ENCODE data around the gene MAP7D1.

The MAP7D1 gene

GRCh38 chr1:36155408-36156328 is at the start of gene MAP7D1:
Gene MAP7D1, plus strand, starts transcription at chr1:36156160. Its CDS starts 258 bp downstream, at chr1:36156418.
- DNase-seq (ENCODE audit: low read depth) = peak; percentile 75

DNA sequence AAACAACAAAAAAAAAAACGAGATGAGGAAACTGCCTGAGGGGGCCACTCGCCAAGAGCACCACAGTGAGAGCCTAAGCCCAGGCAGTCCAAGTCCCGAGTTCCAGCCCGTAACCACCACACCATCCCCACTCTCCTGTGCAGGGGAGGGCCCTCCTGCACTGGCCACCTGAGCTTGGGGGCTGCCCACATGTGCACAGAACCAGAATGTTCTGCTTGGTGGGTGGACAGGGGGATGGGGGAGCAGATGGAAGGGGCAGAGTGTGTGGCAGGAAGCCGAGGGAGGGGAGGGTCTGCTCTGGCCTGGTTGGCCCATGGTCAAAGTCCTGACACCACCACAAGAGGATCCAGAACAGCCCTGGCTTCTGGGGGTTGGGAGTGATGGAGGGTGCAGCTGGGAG is 49.7 kb upstream of the MAP7D1 start:
- no peak for DNase-seq (ENCODE audit: low read depth)

- no peak for DNase-seq (ENCODE audit: low read depth)
Observed at GRCh38 chr1:36107394-36107793, 48.6 kb upstream of the MAP7D1 start.

DNA sequence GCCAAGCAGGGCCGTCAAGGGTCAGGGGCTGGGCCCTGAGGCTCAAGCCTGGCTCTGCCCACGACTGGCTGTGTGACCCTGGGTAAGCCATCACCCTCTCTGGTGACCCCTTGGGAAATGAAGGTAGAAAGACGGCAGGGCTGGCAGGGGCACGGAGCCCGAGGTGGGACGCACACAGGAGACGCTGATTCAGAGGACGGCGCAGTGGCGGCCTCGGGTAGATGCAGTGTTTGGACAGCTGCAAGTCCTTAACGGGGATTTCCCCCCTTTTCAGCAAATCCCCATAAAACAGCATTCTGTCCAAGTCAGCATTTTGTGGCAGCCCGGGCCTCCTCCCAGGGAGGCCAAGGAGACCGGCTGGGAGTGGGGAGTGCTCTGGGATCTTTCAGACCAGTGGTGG is 47.6 kb upstream of the MAP7D1 start:
- DNase-seq (ENCODE audit: low read depth) = no peak

GRCh38 chr1:36109041-36109679 is 46.8 kb upstream of the MAP7D1 start:
- DNase-seq (ENCODE audit: low read depth) = no peak

DNA sequence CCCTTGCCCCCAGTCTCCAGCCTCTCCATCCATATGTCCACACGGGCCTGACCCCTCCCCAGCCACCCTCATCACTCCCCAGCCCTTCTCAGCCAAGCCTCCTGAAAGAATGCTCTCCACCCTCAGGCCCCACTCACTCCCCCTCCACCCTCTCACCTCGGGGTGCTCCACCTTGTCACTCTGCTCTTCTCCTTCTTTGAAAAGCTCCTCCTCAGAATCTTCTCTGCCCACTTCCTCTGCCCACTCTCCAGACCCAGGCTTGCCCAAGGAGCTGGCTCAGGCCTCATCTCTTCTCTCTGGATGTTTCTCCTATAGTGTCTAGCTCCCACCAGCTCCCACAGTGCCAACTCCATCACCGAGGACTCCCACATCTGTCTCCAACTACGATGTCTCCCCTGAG is 44.8 kb upstream of the MAP7D1 start:
- DNase-seq (ENCODE audit: low read depth) = no peak

DNA sequence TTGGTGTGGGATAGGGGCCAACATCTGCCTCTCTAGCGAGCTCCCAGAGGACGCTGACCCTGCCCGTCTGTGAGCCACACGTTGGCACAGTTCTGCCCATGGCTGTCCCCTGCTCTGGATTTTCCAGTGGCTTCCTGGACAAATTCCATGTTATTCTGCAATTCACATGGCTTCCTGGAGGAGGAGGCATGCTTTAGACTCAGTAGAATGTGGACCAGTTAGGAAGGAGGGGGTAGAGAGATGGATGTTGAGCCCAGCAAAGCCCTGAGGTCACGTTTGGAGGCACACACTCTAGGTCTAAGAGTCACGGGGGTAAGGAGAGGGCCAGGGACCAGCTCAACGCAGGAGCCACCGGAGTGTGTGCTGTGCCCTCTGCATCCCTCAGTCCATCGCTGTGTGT is 43.1 kb upstream of the MAP7D1 start:
- DNase-seq (ENCODE audit: low read depth) = no peak

DNA sequence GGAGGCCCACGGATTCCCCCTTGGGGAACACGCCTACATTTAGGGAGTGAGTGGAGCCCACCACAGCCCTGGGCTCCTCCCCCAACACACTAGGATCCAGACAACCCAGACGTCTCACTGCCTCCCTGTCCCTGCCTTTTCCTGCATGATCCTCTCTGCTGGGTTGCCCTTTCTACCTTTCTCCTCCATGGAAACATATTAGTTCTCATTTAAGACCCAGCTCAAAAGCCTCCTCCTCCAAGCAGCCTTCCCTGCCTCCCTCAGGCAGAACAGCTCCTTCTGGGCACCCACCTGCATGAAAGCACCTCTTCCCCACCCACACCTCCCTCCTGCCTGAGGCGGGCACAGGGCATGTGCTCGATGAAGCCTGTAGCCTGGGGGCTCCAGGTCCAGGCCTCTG is 41.6 kb upstream of the MAP7D1 start:
- no peak for DNase-seq (ENCODE audit: low read depth)

DNA sequence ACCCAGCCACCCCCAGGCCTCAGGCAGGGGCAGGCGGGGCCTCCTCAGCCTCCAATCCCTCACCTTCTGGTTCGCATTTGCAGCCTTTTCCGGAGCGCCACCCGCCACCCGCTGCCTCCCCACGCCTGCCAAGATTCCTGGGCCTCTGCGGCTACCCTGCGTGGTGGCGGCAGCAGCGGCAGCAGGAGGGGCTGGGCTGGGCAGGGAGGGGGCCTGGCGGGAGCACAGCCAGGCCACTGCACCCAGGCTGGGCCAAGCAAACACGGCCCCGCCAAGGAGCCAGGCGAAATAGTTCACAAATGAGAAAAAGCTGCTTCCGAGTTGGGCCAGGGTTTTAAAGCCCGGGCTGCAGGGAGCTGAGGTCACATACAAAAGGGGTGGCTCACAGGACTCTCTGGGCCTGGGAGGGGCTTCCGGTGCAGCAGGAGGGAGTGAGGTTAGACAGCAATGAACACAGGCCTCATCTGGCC is 40.7 kb upstream of the MAP7D1 start:
- DNase-seq (ENCODE audit: low read depth) = no peak

- no peak for DNase-seq (ENCODE audit: low read depth)
Observed at GRCh38 chr1:36115931-36116330, 40.0 kb upstream of the MAP7D1 start.

DNA sequence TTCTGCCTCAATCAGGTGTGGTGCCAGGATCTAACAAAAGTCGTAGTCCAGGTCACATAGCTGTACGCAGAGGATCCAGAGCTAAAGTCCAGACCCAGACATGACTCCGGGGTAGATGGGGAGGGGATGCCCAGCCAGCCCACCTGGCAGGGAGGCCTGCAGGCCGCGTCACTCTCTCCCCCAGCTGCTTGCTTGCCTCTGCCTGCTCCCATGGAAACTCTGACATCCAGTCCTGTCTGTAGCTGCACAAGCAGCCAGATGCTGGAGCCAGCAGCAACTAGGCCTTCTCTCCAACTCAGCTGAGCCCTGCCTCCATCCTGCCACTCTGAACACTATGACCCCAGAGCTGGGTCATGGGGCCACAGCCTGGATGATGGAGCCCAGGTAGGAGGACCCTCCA is 39.1 kb upstream of the MAP7D1 start:
- DNase-seq (ENCODE audit: low read depth) = no peak

- no peak for DNase-seq (ENCODE audit: low read depth)
Observed at GRCh38 chr1:36118447-36119204, 37.3 kb upstream of the MAP7D1 start.

DNA sequence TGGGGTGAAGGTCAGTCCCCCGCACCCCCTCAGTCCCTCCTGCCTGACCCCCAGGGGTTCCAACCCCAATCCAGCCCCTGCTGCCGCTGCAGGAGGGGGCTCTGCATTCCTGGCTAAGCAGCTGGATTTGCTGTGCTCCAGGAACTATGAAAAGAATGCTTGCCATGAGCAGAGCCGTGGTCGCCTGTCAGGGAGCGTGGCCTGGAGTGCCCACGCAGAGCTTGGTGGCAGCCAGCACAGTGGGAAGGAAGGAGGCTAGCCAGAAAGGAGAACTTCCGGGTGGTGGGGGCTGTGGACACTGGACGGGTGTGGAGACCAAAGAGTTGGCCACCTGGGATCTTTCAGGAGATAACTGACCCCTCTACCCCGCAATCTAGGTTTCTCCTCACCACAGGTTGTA is 36.5 kb upstream of the MAP7D1 start:
- no peak for DNase-seq (ENCODE audit: low read depth)

GRCh38 chr1:36122062-36123030 is 33.6 kb upstream of the MAP7D1 start:
- DNase-seq (ENCODE audit: low read depth) = no peak

GRCh38 chr1:36123356-36123755 is 32.6 kb upstream of the MAP7D1 start:
- no peak for DNase-seq (ENCODE audit: low read depth)

GRCh38 chr1:36124404-36125128 is 31.4 kb upstream of the MAP7D1 start:
- DNase-seq (ENCODE audit: low read depth) = no peak

- DNase-seq (ENCODE audit: low read depth) = no peak
Observed at GRCh38 chr1:36125129-36125991, 30.6 kb upstream of the MAP7D1 start, which contains the start of gene COL8A2. Gene COL8A2, minus strand, starts transcription at chr1:36125222. Its CDS starts 24,980 bp downstream, at chr1:36100242.

GRCh38 chr1:36126005-36126716 is 29.8 kb upstream of the MAP7D1 start:
- DNase-seq (ENCODE audit: low read depth) = no peak

Data from activated T-cell treated with anti-CD3 and anti-CD28 coated beads for 24 hours (primary cell).